D721Med (cell line): ENCODE results near the gene BMP6.

Experiments
- DNase-seq: peaks from one replicate; pipeline ENCODE4 v3.0.0; 2011; ENCODE audit warnings: low spot score; ENCODE audit not compliant: insufficient read length
- FAIRE-seq: peaks from 2 replicates; lab custom pipeline; 2011; peaks lifted over from hg19 to GRCh38; lab: Jason Lieb, UNC
- TF ChIP-seq, protein P1 (sequence below): IDR thresholded peaks from 2 replicates; pipeline ENCODE4 v1.5.1; 2012; ENCODE audit warnings: mild to moderate bottlenecking, control low read depth; ENCODE audit not compliant: insufficient read depth; ENCODE audit errors: missing control alignments

The BMP6 gene

DNA sequence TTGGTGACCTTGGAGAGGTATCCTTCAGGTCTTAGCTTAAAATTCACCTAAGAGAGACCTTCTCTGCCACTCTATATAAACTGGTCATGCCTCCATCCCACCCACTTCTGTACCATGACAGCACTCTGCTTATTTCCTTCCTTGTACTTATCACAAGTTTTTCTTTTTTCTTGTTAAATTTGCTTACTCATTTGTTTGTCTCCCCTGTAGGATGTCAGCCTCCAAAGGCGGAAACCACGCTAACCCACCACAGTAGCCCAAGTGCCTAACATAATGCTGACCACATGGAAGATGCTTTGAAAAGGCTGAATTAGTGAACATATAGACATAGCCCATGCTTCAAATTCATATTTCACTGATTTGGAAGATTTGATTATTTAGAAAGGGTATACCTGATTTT, 5.4 kb downstream of the BMP6 start:
- DNase-seq (no peak), FAIRE-seq (no peak)

DNA sequence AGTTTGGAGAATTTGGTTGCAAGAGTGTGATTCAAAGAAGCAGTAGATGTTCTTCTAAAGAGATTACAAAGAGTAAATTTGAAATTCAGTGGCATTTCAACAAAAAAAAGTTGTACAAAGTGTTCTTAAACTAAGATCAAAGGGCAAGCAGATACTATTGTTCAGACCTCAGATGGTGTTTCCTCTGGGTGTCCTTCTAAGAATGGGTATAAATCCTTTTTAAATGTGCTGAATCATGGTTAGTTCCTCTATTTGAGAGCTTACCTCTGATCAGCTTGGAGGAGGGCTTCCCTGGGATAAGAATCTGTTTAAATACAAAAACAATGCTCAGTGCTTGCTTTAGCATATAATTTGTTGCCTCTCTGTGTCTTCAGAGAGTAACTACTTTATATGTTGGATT, 6.3 kb downstream of the BMP6 start:
- DNase-seq (no peak), FAIRE-seq (no peak)
- TF ChIP-seq, protein P1, sequence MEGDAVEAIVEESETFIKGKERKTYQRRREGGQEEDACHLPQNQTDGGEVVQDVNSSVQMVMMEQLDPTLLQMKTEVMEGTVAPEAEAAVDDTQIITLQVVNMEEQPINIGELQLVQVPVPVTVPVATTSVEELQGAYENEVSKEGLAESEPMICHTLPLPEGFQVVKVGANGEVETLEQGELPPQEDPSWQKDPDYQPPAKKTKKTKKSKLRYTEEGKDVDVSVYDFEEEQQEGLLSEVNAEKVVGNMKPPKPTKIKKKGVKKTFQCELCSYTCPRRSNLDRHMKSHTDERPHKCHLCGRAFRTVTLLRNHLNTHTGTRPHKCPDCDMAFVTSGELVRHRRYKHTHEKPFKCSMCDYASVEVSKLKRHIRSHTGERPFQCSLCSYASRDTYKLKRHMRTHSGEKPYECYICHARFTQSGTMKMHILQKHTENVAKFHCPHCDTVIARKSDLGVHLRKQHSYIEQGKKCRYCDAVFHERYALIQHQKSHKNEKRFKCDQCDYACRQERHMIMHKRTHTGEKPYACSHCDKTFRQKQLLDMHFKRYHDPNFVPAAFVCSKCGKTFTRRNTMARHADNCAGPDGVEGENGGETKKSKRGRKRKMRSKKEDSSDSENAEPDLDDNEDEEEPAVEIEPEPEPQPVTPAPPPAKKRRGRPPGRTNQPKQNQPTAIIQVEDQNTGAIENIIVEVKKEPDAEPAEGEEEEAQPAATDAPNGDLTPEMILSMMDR = no peak

More for the DNA sequence above, 5.4 kb downstream of the BMP6 start:
- TF ChIP-seq, protein P1 = no peak

DNA sequence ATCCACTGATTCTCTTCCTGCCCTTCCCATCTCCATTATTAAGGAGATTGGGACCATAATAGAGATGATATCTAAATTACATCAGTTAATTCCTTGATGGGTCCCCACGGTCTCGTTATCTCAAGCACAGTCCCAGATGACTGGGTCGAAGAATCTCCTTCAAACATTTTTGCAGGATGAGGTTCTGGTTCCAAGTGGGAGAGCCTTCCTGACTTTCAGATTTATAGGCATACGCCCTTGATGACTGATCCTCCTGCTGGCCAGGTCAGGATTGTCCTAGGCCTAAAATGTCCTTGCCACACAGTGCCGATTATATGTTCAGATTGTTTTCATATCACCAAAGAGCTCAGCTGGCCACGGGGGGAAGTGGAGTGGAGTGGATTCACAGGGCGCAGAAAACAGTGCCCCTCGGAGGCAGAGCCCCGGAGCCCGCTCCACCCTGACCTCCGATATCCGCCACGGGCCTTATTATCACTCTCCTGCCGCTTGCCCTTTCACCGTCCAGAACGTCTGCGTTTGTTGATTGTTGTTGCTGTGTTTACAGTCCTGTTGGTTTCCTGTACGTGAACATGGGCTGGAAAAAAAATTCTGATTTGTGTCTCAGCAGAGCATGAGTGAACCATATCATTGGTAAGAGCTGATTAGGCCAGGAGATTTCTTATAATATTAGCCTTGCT, 8.9 kb downstream of the BMP6 start:
- no peak for DNase-seq
- TF ChIP-seq, protein P1 = no peak
- FAIRE-seq = no peak

DNA sequence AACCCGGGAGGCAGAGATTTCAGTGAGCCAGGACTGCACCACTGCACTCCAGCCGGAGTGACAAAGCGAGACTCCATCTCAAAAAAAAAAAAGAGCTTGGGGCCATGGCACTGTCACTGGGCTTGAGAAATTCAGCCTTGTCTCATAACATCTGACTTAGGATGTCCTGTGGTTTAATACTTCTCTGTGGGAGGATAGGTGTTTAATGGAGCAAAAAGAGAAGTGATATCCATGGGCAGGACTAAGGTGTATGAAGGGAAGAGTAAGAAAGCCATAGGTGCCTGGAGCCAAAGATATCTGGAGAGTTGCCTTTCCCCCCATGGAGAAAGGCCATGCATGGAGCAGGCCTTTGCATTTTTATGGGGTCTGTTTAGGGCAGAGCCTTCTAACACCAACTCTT, 11.2 kb downstream of the BMP6 start:
- TF ChIP-seq, protein P1 = no peak
- DNase-seq (no peak), FAIRE-seq (no peak)

DNA sequence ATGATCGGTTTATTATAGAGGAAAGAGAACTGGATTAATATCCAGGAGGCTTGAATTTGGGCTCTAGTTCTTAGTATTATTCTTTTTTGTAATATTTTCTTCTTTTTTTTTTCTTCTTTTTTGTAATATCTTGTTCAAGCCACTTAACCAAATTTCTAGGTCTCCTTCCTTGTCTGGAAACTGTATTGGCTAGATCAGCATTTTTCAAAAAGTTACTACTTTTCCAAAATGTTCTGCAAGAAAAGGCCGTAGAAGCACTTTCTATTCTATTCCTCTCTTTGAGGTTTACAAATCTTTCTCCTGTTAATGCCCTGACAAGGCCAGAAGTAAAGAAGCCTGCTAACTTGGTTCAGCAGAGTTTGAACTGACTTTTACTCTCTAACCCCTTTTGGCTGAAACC, 12.0 kb downstream of the BMP6 start:
- DNase-seq = no peak
- TF ChIP-seq, protein P1 = no peak
- FAIRE-seq = no peak

DNA sequence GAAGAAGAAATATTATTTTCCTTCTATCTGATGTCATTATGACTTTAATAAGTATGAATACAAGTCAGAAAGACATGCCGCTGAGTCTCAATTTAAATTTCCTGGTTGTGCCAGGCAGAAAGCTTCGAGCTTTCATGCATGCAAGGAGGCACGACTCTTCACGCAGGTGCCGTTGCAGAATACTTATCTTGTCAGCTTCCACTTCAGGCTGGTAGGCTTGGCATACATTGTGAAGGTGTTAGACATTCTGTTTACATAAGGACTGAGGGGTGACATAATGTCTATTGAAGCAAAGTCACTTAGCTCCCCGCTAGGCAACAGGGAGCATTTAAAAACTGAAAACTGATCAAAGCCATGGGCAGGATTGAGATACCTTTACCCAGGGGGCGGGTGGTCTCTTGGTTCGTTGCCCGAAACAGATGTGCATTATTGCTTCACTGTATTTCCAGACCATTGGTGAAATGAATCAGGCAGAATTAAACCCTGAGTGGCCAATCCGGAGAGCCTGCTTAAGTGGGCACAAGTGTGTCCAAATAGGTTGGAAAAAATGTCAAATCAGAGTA, 16.4 kb downstream of the BMP6 start:
- TF ChIP-seq, protein P1 = no peak
- DNase-seq (no peak), FAIRE-seq (no peak)

DNA sequence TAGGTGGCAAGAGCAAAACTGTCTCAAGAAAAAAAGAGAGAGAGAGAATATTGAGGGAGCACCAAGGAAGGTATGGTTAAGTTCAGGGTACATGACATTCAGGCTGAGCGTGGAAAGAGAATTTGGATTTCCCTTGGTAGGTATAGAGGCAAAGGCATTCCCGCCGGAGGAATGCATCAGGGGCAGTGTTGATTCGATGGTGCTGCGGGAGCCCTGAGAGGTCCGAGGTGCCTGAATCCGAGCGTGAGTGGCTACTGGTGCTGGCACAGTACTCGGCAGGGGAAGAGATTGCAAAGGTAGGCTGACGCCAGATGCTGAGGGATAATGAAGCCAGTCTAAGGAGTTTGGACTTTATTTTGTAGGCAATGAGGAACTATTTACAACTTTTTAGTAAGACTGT, 20.0 kb downstream of the BMP6 start:
- no peak for DNase-seq
- TF ChIP-seq, protein P1 = no peak
- no peak for FAIRE-seq
